GM12878 (cell line): Measurements from ENCODE around the gene PAX5. TPM values are rescaled to one million over a fixed set of nuclear protein-coding genes. Genes with fewer than 3 reads are reported as not detected.
A peak's percentile ranks its signal among the peaks of the same experiment; 100 is the strongest.

Experiments used
- ATAC-seq: fragments of 200-7000 bp; cut with Tn5 transposase; 3 replicates; pipeline ENCODE4 v1.9.1; 2020; ENCODE audit warnings: mild to moderate bottlenecking, moderate library complexity
- BruUV-seq: library from RNA; stranded (reverse); fragments of 400-500 nt; replicated peaks from 2 replicates; lab custom pipeline; 2021; lab: Mats Ljungman, UMichigan
- CTCF ChIA-PET: fragments of 300-600 bp; sonication (Branson Sonifier 250); formaldehyde crosslinking; extraction: SDS; loops from one replicate; lab custom pipeline; 2021; ENCODE audit warnings: inconsistent platforms; lab: Yijun Ruan, JAX
- POLR2A ChIA-PET: fragments of 350-600 bp; formaldehyde crosslinking; extraction: SDS; loops from one replicate; lab custom pipeline; 2021; ENCODE audit warnings: inconsistent platforms; lab: Charles Lee
- RAD21 ChIA-PET: fragments of 300-600 bp; sonication (Branson Sonifier 250); formaldehyde crosslinking; loops from one replicate; lab custom pipeline; 2023; ENCODE audit warnings: antibody characterized with exemption; ENCODE audit not compliant: unreplicated experiment; lab: Charles Lee
- SMC1A ChIA-PET: fragments of 300-600 bp; sonication (Branson Sonifier 250); formaldehyde crosslinking; loops from one replicate; lab custom pipeline; 2023; ENCODE audit not compliant: unreplicated experiment, uncharacterized antibody; lab: Charles Lee
- DNase-seq: peaks from one replicate; pipeline ENCODE4 v3.0.0-alpha.2; 2011; ENCODE audit warnings: low read depth, low spot score
- FAIRE-seq: peaks from 3 replicates; lab custom pipeline; 2011; peaks lifted over from hg19 to GRCh38; lab: Jason Lieb, UNC
- H2AFZ ChIP-seq: 2 replicates; pipeline ENCODE4 v1.6.0; 2011; ENCODE audit warnings: low read depth, low read length, control low read depth; ENCODE audit not compliant: control insufficient read depth
- H3K27ac ChIP-seq: 2 replicates; pipeline ENCODE4 v1.5.1; 2011; ENCODE audit warnings: control low read depth; ENCODE audit not compliant: control insufficient read depth, insufficient read depth
- H3K27me3 ChIP-seq, 2 experiments: replicated peaks in 1 of 2; 2 replicates each; pipeline versions ENCODE4 v1.6.0 to v1.6.1; 2011; ENCODE audit warnings: low read length in 1 of 2; ENCODE audit not compliant: control insufficient read depth in 2 of 2, insufficient read depth in 2 of 2
- H3K36me3 ChIP-seq, 2 experiments: 2 replicates each; pipeline ENCODE4 v1.5.1; 2011; ENCODE audit warnings: low read length in 1 of 2; ENCODE audit not compliant: control insufficient read depth in 2 of 2, insufficient read depth in 2 of 2
- H3K4me1 ChIP-seq: 2 replicates; pipeline ENCODE4 v1.6.1; 2011; ENCODE audit warnings: mild to moderate bottlenecking, low read length, moderate library complexity, mixed read lengths; ENCODE audit not compliant: control insufficient read depth, insufficient read depth
- H3K4me2 ChIP-seq: 2 replicates; pipeline ENCODE4 v1.6.0; 2011; ENCODE audit warnings: control low read depth; ENCODE audit not compliant: control insufficient read depth, insufficient read depth
- H3K4me3 ChIP-seq: fragments of 200-600 bp; sonication (generic); 2 replicates; pipeline ENCODE4 v1.5.1; 2016
- H3K79me2 ChIP-seq: 2 replicates; pipeline ENCODE4 v1.6.0; 2011; ENCODE audit warnings: low read length; ENCODE audit not compliant: control insufficient read depth, insufficient read depth
- H3K9ac ChIP-seq: 2 replicates; pipeline ENCODE4 v1.8.0; 2011; ENCODE audit warnings: low read length, control low read depth, mixed read lengths; ENCODE audit not compliant: control insufficient read depth, insufficient read depth
- H3K9me3 ChIP-seq: replicated peaks from 3 replicates; pipeline ENCODE4 v1.5.1; 2011; ENCODE audit warnings: mild to moderate bottlenecking, low read length; ENCODE audit not compliant: control insufficient read depth, insufficient read depth
- H4K20me1 ChIP-seq: 2 replicates; pipeline ENCODE4 v1.6.0; 2011; ENCODE audit not compliant: control insufficient read depth, insufficient read depth
- BHLHE40 ChIP-seq, 2 experiments: fragments of 450-650 bp in 1 of 2; IDR thresholded peaks; 2 replicates each; pipeline ENCODE4 v1.6.1; 2011 to 2017; ENCODE audit warnings: low read depth in 2 of 2, borderline replicate concordance in 1 of 2, improper control_type of control experiment in 1 of 2, low read length in 1 of 2, mild to moderate bottlenecking in 1 of 2
- DPF2 ChIP-seq: fragments of 450-650 bp; IDR thresholded peaks from 2 replicates; pipeline ENCODE4 v1.6.1; 2017; ENCODE audit warnings: mild to moderate bottlenecking
- EED ChIP-seq: sonication (generic); IDR thresholded peaks from 2 replicates; pipeline ENCODE4 v1.6.1; 2016; ENCODE audit warnings: antibody characterized with exemption, low read depth
- IKZF1 ChIP-seq: fragments of 450-650 bp; conservative IDR thresholded peaks from 2 replicates; pipeline ENCODE4 v1.6.1; 2017; ENCODE audit warnings: antibody characterized with exemption, mild to moderate bottlenecking
- IKZF2 ChIP-seq, 2 experiments: fragments of 450-650 bp; IDR thresholded peaks; 2 replicates each; pipeline ENCODE4 v1.6.1; 2017; ENCODE audit warnings: mild to moderate bottlenecking in 2 of 2, moderate library complexity in 2 of 2
- KAT2A ChIP-seq: conservative IDR thresholded peaks from 2 replicates; pipeline ENCODE4 v1.6.1; 2011; ENCODE audit warnings: low read depth, low read length; ENCODE audit not compliant: control insufficient read depth
- MXI1 ChIP-seq: fragments of 150-350 bp; IDR thresholded peaks from 2 replicates; pipeline ENCODE4 v1.6.1; 2011; ENCODE audit warnings: low read depth, mild to moderate bottlenecking, inconsistent platforms, low read length, improper control_type of control experiment
- NFYA ChIP-seq: IDR thresholded peaks from 2 replicates; pipeline ENCODE4 v1.6.1; 2011; ENCODE audit warnings: low read depth, mild to moderate bottlenecking, low read length, improper control_type of control experiment, borderline replicate concordance
- RUNX3 ChIP-seq: IDR thresholded peaks from 2 replicates; pipeline ENCODE4 v1.6.1; 2012; ENCODE audit warnings: low read length, inconsistent platforms
- ZNF207 ChIP-seq: fragments of 450-650 bp; IDR thresholded peaks from 2 replicates; pipeline ENCODE4 v1.6.1; 2014; ENCODE audit warnings: antibody characterized with exemption, mild to moderate bottlenecking, borderline replicate concordance
- WGBS: methylation state at CpG from one replicate; pipeline ENCODE4 v1.1.6; 2016; ENCODE audit warnings: low lambda C conversion rate; ENCODE audit not compliant: insufficient replicate concordance, insufficient coverage; ENCODE audit errors: missing lambda C conversion rate; 5-methylcytosine and 5-hydroxymethylcytosine counted together
- in situ Hi-C: fragments of 300-500 bp; cut with MboI; formaldehyde crosslinking; loops from 9 replicates; pipeline ENCODE4 v1.14.3; 2018; ENCODE audit warnings: mixed read lengths
- intact Hi-C: fragments of 100-400 bp; cut with micrococcal nuclease; formaldehyde crosslinking; loops from one replicate; pipeline ENCODE4 v1.14.2; 2022; ENCODE audit not compliant: unreplicated experiment
- polyA plus RNA-seq, 11 experiments: library from polyadenylated mRNA; depleted of rRNA in 4 of 11; unstranded in 6 of 11; stranded (reverse) in 5 of 11; fragments of >200 nt; fragmentation: Nextera tagmentation in 4 of 11; fragmentation: Illumina TruSeq in 1 of 11; extraction: Ambion mirVana in 4 of 11; extraction: Trizol in 1 of 11; gene quantifications; 1 replicate in 1 of 11; 2 replicates in 10 of 11; pipeline versions ENCODE4 v1.2.1 to v1.2.3, GENCODE V29; 2011 to 2016; ENCODE audit warnings: inconsistent platforms in 2 of 11, missing spikeins in 2 of 11, low read depth in 1 of 11
- total RNA-seq, 4 experiments: library from RNA; depleted of rRNA in 3 of 4; stranded (reverse); fragments of >200 nt in 3 of 4; fragmentation: Illumina TruSeq in 1 of 4; extraction: Trizol in 1 of 4; gene quantifications; 2 replicates each; pipeline versions ENCODE4 v1.2.1 to v1.2.3, GENCODE V29; 2013 to 2021
- TF ChIP-seq, protein P1 (sequence below): fragments of 450-650 bp; IDR thresholded peaks from 2 replicates; pipeline ENCODE4 v1.6.1; 2017; ENCODE audit warnings: low read depth, mild to moderate bottlenecking, moderate library complexity
- TF ChIP-seq, protein P2 (sequence below): IDR thresholded peaks from 2 replicates; pipeline ENCODE4 v1.6.1; 2012; ENCODE audit warnings: low read depth, low read length, improper control_type of control experiment
- TF ChIP-seq, protein P3 (sequence below): fragments of 450-650 bp; IDR thresholded peaks from 2 replicates; pipeline ENCODE4 v1.6.1; 2018; ENCODE audit warnings: borderline replicate concordance, mild to moderate bottlenecking; ENCODE audit not compliant: partially characterized antibody
- TF ChIP-seq, protein P4 (sequence below): fragments of 450-650 bp; IDR thresholded peaks from 2 replicates; pipeline ENCODE4 v1.6.1; 2017; ENCODE audit warnings: antibody characterized with exemption, mild to moderate bottlenecking, moderate library complexity

Gene PAX5
- total and polyA plus RNA-seq, 10 of the 15 experiments (the other 5 are each of a cell fraction or from before 2014, with no cell fraction given): 2.2 to 123 (median 31.9) TPM

DNA sequence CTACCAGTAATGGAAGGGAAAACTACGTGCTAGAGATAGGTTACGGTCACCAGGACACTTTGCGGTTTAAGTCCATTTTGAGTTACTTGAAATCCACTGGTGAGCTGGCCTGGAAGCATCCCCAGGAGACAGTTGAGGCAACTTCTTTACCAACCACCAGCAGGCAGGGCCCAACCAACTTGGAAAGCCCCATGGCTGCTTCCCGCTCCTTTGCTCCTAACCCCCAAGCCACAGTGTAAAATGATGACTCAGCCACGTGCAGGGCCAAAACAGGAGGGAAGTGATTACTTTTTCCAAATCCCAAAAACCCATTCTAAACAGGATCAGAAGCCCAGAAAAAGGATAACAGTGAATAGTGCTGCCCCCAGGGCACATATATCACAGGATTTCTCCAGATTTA, 87.4 kb downstream of the PAX5 start:
- Histone ChIP-seq H3K4me1 (peaks cover 20% of the 10 kb centered on the region), H3K9me3 (no peaks in the 10 kb centered on the region), H3K4me2 (no peak overlapping the region), H3K9ac (no peak overlapping the region), H4K20me1 (no peaks in the 10 kb centered on the region), H3K36me3 (peaks cover 22 to 37% of the 10 kb centered on the region in 2 experiments), H3K79me2 (peaks cover 16% of the 10 kb centered on the region), H2AFZ (no peak overlapping the region), H3K27me3 (no peaks in the 10 kb centered on the region), H3K4me3 (no peak overlapping the region), H3K27ac (peak overlapping the region; percentile 62)
- ChIA-PET RAD21 (no interaction called here), CTCF (interaction anchor here (1.0 to 1.4 kb wide), 2 partner anchors 44 to 74 kb away, joined by 3 read pairs; no protein-coding TSS in a partner anchor), SMC1A (no interaction called here), POLR2A (no interaction called here)
- WGBS: 72% methylated on average over 5 of the region's 5 CpGs
- DNase-seq (no peak), ATAC-seq (peak; percentile 55), FAIRE-seq (no peak)
- no TSS peak for BruUV-seq
- in situ Hi-C loops (loop anchor here (25.0 kb wide), 1 partner anchor 1041 kb away; no protein-coding TSS in a partner anchor), intact Hi-C loops (loop anchor here (10.0 kb wide), 1 partner anchor 58 kb away; no protein-coding TSS in a partner anchor)
- TF ChIP-seq, protein P1, sequence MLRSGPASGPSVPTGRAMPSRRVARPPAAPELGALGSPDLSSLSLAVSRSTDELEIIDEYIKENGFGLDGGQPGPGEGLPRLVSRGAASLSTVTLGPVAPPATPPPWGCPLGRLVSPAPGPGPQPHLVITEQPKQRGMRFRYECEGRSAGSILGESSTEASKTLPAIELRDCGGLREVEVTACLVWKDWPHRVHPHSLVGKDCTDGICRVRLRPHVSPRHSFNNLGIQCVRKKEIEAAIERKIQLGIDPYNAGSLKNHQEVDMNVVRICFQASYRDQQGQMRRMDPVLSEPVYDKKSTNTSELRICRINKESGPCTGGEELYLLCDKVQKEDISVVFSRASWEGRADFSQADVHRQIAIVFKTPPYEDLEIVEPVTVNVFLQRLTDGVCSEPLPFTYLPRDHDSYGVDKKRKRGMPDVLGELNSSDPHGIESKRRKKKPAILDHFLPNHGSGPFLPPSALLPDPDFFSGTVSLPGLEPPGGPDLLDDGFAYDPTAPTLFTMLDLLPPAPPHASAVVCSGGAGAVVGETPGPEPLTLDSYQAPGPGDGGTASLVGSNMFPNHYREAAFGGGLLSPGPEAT: peak; percentile 51; the same call in 1 of the 2 replicates
- 0 out of 2 replicates have a peak, but pooled peaks have one; percentile 25 for TF ChIP-seq DPF2
- TF ChIP-seq, protein P2, sequence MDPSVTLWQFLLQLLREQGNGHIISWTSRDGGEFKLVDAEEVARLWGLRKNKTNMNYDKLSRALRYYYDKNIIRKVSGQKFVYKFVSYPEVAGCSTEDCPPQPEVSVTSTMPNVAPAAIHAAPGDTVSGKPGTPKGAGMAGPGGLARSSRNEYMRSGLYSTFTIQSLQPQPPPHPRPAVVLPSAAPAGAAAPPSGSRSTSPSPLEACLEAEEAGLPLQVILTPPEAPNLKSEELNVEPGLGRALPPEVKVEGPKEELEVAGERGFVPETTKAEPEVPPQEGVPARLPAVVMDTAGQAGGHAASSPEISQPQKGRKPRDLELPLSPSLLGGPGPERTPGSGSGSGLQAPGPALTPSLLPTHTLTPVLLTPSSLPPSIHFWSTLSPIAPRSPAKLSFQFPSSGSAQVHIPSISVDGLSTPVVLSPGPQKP: no peak
- TF ChIP-seq MXI1: no peak
- no peak for TF ChIP-seq NFYA
- TF ChIP-seq ZNF207: no peak
- peak; percentile 79 for TF ChIP-seq IKZF1
- TF ChIP-seq BHLHE40 (IDR thresholded peaks at IDR 0.05; ENCODE audit: borderline replicate concordance in 1 of 2, low read depth in 2 of 2, low read length in 1 of 2): peak; percentile 71 to 83
- TF ChIP-seq, protein P3, sequence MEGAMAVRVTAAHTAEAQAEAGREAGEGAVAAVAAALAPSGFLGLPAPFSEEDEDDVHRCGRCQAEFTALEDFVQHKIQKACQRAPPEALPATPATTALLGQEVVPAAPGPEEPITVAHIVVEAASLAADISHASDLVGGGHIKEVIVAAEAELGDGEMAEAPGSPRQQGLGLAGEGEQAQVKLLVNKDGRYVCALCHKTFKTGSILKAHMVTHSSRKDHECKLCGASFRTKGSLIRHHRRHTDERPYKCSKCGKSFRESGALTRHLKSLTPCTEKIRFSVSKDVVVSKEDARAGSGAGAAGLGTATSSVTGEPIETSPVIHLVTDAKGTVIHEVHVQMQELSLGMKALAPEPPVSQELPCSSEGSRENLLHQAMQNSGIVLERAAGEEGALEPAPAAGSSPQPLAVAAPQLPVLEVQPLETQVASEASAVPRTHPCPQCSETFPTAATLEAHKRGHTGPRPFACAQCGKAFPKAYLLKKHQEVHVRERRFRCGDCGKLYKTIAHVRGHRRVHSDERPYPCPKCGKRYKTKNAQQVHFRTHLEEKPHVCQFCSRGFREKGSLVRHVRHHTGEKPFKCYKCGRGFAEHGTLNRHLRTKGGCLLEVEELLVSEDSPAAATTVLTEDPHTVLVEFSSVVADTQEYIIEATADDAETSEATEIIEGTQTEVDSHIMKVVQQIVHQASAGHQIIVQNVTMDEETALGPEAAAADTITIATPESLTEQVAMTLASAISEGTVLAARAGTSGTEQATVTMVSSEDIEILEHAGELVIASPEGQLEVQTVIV: no peak
- TF ChIP-seq, protein P4, sequence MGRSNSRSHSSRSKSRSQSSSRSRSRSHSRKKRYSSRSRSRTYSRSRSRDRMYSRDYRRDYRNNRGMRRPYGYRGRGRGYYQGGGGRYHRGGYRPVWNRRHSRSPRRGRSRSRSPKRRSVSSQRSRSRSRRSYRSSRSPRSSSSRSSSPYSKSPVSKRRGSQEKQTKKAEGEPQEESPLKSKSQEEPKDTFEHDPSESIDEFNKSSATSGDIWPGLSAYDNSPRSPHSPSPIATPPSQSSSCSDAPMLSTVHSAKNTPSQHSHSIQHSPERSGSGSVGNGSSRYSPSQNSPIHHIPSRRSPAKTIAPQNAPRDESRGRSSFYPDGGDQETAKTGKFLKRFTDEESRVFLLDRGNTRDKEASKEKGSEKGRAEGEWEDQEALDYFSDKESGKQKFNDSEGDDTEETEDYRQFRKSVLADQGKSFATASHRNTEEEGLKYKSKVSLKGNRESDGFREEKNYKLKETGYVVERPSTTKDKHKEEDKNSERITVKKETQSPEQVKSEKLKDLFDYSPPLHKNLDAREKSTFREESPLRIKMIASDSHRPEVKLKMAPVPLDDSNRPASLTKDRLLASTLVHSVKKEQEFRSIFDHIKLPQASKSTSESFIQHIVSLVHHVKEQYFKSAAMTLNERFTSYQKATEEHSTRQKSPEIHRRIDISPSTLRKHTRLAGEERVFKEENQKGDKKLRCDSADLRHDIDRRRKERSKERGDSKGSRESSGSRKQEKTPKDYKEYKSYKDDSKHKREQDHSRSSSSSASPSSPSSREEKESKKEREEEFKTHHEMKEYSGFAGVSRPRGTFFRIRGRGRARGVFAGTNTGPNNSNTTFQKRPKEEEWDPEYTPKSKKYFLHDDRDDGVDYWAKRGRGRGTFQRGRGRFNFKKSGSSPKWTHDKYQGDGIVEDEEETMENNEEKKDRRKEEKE: no peak
- TF ChIP-seq RUNX3: peak; percentile 65
- 0 out of 2 replicates have a peak, but pooled peaks have one; percentile 34 for TF ChIP-seq EED
- no peak for TF ChIP-seq KAT2A
- peak; percentile 58 to 62 for TF ChIP-seq IKZF2 (IDR thresholded peaks at IDR 0.05)
